Cardiac muscle cell (in vitro differentiated cells and primary cell): ENCODE measurements around the gene ACIN1. TPM values are rescaled to one million over a fixed set of nuclear protein-coding genes. Genes with fewer than 3 reads are reported as not detected.

Source experiments
- DNase-seq, 2 donors: peaks; one replicate each; pipeline versions ENCODE4 v3.0.0 to v3.0.0-alpha.2; 2010 to 2017; ENCODE audit warnings: low read depth in 1 of 2, low spot score in 1 of 2
- H3K27ac ChIP-seq: fragments of 200-600 bp; sonication (generic); 2 replicates; pipeline ENCODE4 v1.5.1; 2016
- H3K27me3 ChIP-seq: fragments of 200-600 bp; sonication (generic); 2 replicates; pipeline ENCODE4 v1.6.0; 2016; ENCODE audit warnings: control low read depth
- H3K36me3 ChIP-seq: fragments of 200-600 bp; sonication (generic); 2 replicates; pipeline ENCODE4 v1.5.1; 2016; ENCODE audit warnings: control low read depth
- H3K4me1 ChIP-seq: fragments of 200-600 bp; sonication (generic); 2 replicates; pipeline ENCODE4 v1.8.1; 2017; ENCODE audit warnings: low read depth, mild to moderate bottlenecking, mixed run types
- H3K4me3 ChIP-seq: fragments of 200-600 bp; sonication (generic); 2 replicates; pipeline ENCODE4 v1.5.1; 2016; ENCODE audit warnings: mild to moderate bottlenecking
- H3K9me3 ChIP-seq: fragments of 200-600 bp; sonication (generic); 2 replicates; pipeline ENCODE4 v1.5.1; 2017; ENCODE audit warnings: low read depth, mild to moderate bottlenecking, control low read depth
- CTCF ChIP-seq: IDR thresholded peaks from 2 replicates; pipeline ENCODE4 v1.5.1; 2012; ENCODE audit warnings: low read depth, mild to moderate bottlenecking, low read length
- polyA plus RNA-seq: library from polyadenylated mRNA; unstranded; fragments of >200 nt; fragmentation: Nextera tagmentation; extraction: Ambion mirVana; gene quantifications from 2 replicates; pipeline ENCODE4 v1.2.1, GENCODE V29; 2016
- total RNA-seq: library from RNA; depleted of rRNA; stranded (reverse); fragments of >200 nt; gene quantifications from 2 replicates; pipeline ENCODE4 v1.2.3, GENCODE V29; 2016

ACIN1 gene
- total and polyA plus RNA-seq, 2 experiments from 2014 or later, result 41.0 to 151 TPM

DNA sequence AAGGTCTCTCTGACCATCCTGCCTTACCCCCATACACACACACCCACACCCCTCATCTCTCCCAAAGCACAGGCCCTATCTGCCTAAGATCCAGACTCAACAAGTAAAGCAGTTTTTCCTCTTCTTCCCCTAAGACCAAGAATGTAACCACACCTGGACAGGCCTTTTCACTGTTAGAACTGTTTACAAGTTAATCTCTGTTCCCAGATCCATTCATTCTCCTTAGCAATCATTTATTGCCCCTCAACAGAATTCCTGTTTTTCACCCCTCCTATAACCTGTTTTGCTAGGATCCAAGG lies 11.8 kb upstream of the ACIN1 start:
- no peak for TF ChIP-seq CTCF
- Histone ChIP-seq H3K4me1 (peaks cover 4% of the 10 kb centered on the region), H3K9me3 (no peaks in the 10 kb centered on the region), H3K36me3 (no peaks in the 10 kb centered on the region), H3K27ac (no peak overlapping the region), H3K27me3 (no peaks in the 10 kb centered on the region), H3K4me3 (no peak overlapping the region)
- DNase-seq, result no peak

GRCh38 chr14:23105348-23105824 lies 10.4 kb upstream of the ACIN1 start:
- no peak overlapping the region for H3K27ac ChIP-seq
- no peak for TF ChIP-seq CTCF
- H3K9me3 ChIP-seq, result no peaks in the 10 kb centered on the region
- H3K36me3 ChIP-seq, result no peaks in the 10 kb centered on the region
- no peak for DNase-seq
- no peak overlapping the region for H3K4me3 ChIP-seq
- peaks cover 4% of the 10 kb centered on the region for H3K4me1 ChIP-seq
- H3K27me3 ChIP-seq, result no peaks in the 10 kb centered on the region

GRCh38 chr14:23104591-23105347 lies 9.8 kb upstream of the ACIN1 start, which contains the start of gene CIROP:
Gene CIROP (minus strand): TSS chr14:23104989. CDS start chr14:23104920, 69 bp downstream.
- TF ChIP-seq CTCF, result no peak
- Histone ChIP-seq H3K9me3 (no peaks in the 10 kb centered on the region), H3K4me1 (peaks cover 4% of the 10 kb centered on the region), H3K27ac (no peak within 1 kb of the TSS), H3K36me3 (no peaks in the 10 kb centered on the region), H3K4me3 (no peak within 1 kb of the TSS), H3K27me3 (no peaks in the 10 kb centered on the region)
- no peak for DNase-seq

- Histone ChIP-seq H3K4me3 (no peak overlapping the region), H3K27ac (no peak overlapping the region), H3K27me3 (no peaks in the 10 kb centered on the region), H3K9me3 (no peaks in the 10 kb centered on the region), H3K4me1 (peaks cover 4% of the 10 kb centered on the region), H3K36me3 (no peaks in the 10 kb centered on the region)
- no peak for TF ChIP-seq CTCF
- no peak for DNase-seq
Measured at GRCh38 chr14:23104070-23104590, 9.2 kb upstream of the ACIN1 start.

- Histone ChIP-seq H3K4me1 (peaks cover 4% of the 10 kb centered on the region), H3K27me3 (no peaks in the 10 kb centered on the region), H3K9me3 (no peaks in the 10 kb centered on the region), H3K36me3 (no peaks in the 10 kb centered on the region), H3K4me3 (no peak overlapping the region), H3K27ac (no peak overlapping the region)
- no peak for TF ChIP-seq CTCF
- DNase-seq, result no peak
Measured at GRCh38 chr14:23103581-23103980, 8.6 kb upstream of the ACIN1 start.
